ENCODE results near the gene RAMP2. TPM values are rescaled to one million over a fixed set of nuclear protein-coding genes. Genes with fewer than 3 reads are reported as not detected.
A peak's percentile ranks its signal among the peaks of the same experiment; 100 is the strongest.

The RAMP2 gene
- total and polyA plus RNA-seq, 2 of the 4 experiments (the other 2 are of a cell fraction) = 0.18 to 2.5 TPM

DNA sequence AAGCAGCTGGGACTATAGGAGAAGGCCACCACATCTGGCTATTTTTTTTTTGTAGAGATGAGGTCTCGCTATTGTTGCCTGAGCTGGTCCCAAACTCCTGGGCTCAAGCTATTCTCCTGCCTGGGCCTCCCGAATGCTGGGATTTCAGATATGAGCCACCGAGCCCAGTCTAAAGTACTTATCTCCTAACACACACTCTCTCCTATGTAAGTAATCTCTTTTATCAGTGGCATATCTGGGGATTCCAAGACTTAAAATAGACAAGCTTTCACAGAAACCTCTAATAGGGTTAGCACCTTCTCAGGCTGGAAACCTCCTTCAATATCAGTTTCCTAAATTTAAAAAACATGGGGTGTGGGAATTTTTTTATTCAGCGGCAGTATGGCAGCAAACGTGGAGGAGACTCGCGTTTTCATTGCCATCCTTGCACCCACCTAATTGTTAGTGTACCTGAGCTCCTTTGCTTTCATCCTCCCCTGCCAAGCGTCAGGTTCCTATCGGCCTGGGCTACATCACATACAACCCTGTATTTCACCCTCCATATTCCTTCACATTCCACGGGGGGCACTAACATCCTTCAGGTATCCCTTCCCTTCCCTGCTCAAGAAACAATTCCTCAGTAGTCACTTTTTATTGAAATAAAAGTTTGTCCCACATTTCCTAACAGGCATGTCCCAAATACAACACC, 17.3 kb upstream of the RAMP2 start:
- Histone ChIP-seq H3K36me3 (ENCODE audit: control insufficient read depth, insufficient read depth, low read length) (no peaks in the 10 kb centered on the region), H2BK20ac (ENCODE audit: low read depth, low read length) (no peak overlapping the region), H4K8ac (ENCODE audit: low read depth in 2 of 2, low read length in 2 of 2) (peak overlapping the region; percentile 35 to 74; a peak in 3 of 4 replicates), H3K4me1 (ENCODE audit: control insufficient read depth, insufficient read depth, low read length) (0 out of 2 replicates have a peak, but pooled peaks cover 2% of the 10 kb centered on the region), H4K5ac (ENCODE audit: low read depth, low read length) (peak overlapping the region; percentile 65; the same call in 1 of the 2 replicates), H2BK15ac (ENCODE audit: low read depth, low read length) (no peak overlapping the region), H3K14ac (replicated peaks; ENCODE audit: low read depth, low read length) (peak overlapping the region; percentile 77), H2AFZ (replicated peaks; ENCODE audit: low read length, poor library complexity) (peak overlapping the region; percentile 99), H2BK120ac (ENCODE audit: low read depth, low read length) (peak overlapping the region; percentile 16; the same call in 1 of the 2 replicates), H4K91ac (ENCODE audit: insufficient read depth, low read depth, low read length) (peak overlapping the region; percentile 68; the same call in 1 of the 2 replicates), H3K4ac (ENCODE audit: low read depth, low read length) (peak overlapping the region; percentile 70), H2AK9ac (replicated peaks; ENCODE audit: low read depth, low read length, poor library complexity) (peak overlapping the region; percentile 95), H3K9ac (ENCODE audit: low read depth, low read length) (peak overlapping the region; percentile 84; the same call in 1 of the 2 replicates), H2AK5ac (ENCODE audit: low read depth, low read length) (peak overlapping the region; percentile 84; the same call in 1 of the 2 replicates), H4K20me1 (ENCODE audit: insufficient read depth, low read length) (no peaks in the 10 kb centered on the region), H3K23ac (ENCODE audit: low read depth, low read length) (0 out of 2 replicates have a peak overlapping the region, but pooled peaks have one; percentile 55), H3K18ac (ENCODE audit: low read depth, low read length) (peak overlapping the region; percentile 20; the same call in 1 of the 2 replicates), H3K79me1 (ENCODE audit: low read depth in 1 of 2, low read length in 2 of 2) (peaks cover 12 to 39% of the 10 kb centered on the region in 2 experiments), H3K4me3 (ENCODE audit: insufficient read depth, low read depth, low read length) (peak overlapping the region; percentile 75), H3K56ac (ENCODE audit: extremely low read depth, insufficient read depth, low read length) (peak overlapping the region; percentile 61; the same call in 1 of the 2 replicates), H3K9me1 (ENCODE audit: insufficient read depth, low read length) (peaks cover 8% of the 10 kb centered on the region; the same call in 1 of the 2 replicates), H3K27ac (ENCODE audit: insufficient read depth, low read length) (no peak overlapping the region; the same call in 1 of the 2 replicates), H3K9me3 (ENCODE audit: control insufficient read depth, insufficient read depth, low read length) (no peaks in the 10 kb centered on the region), H3K27me3 (ENCODE audit: control insufficient read depth, insufficient read depth, low read length) (peaks cover 2% of the 10 kb centered on the region; the same call in 1 of the 2 replicates), H3K4me2 (ENCODE audit: low read depth, low read length) (peak overlapping the region; percentile 97), H2BK5ac (ENCODE audit: low read depth, low read length, poor library complexity, severe bottlenecking) (peak overlapping the region; percentile 47)
- dilution Hi-C loops (cut with HindIII; ENCODE audit: low sequenced_read_pairs, unreplicated experiment) = no loop called here
- no TSS peak for BruUV-seq (replicated peaks)
- 0% methylated on average over 1 of the region's 10 CpGs; no CpG with 5 or more reads in 1 of the 2 experiments for WGBS, 2 experiments (ENCODE audit: extremely low coverage in 2 of 2, insufficient read length in 1 of 2)
- POLR2A ChIA-PET (ENCODE audit: unreplicated experiment) = no interaction called here
- TF ChIP-seq, protein P1, sequence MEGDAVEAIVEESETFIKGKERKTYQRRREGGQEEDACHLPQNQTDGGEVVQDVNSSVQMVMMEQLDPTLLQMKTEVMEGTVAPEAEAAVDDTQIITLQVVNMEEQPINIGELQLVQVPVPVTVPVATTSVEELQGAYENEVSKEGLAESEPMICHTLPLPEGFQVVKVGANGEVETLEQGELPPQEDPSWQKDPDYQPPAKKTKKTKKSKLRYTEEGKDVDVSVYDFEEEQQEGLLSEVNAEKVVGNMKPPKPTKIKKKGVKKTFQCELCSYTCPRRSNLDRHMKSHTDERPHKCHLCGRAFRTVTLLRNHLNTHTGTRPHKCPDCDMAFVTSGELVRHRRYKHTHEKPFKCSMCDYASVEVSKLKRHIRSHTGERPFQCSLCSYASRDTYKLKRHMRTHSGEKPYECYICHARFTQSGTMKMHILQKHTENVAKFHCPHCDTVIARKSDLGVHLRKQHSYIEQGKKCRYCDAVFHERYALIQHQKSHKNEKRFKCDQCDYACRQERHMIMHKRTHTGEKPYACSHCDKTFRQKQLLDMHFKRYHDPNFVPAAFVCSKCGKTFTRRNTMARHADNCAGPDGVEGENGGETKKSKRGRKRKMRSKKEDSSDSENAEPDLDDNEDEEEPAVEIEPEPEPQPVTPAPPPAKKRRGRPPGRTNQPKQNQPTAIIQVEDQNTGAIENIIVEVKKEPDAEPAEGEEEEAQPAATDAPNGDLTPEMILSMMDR (conservative IDR thresholded peaks at IDR 0.05; ENCODE audit: low read depth, low read length) = 0 out of 2 replicates have a peak, but pooled peaks have one; percentile 14
- TF ChIP-seq CHD1 (IDR thresholded peaks at IDR 0.05; ENCODE audit: low read depth, low read length) = no peak
- DNase-seq (no peak), ATAC-seq (ENCODE audit: low read depth) (no peak)
- in situ Hi-C loops (cut with MboI; ENCODE audit: low sequenced_read_pairs) = no loop called here
- intact Hi-C loops (cut with micrococcal nuclease) = no loop called here
- CTCF ChIA-PET = interaction anchor here (0.6 kb wide), 1 partner anchor 20 kb away, joined by 3 read pairs; no protein-coding TSS in a partner anchor
